ENCODE measurements around the gene FAM219A.

FAM219A gene, protein sequence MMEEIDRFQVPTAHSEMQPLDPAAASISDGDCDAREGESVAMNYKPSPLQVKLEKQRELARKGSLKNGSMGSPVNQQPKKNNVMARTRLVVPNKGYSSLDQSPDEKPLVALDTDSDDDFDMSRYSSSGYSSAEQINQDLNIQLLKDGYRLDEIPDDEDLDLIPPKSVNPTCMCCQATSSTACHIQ

DNA sequence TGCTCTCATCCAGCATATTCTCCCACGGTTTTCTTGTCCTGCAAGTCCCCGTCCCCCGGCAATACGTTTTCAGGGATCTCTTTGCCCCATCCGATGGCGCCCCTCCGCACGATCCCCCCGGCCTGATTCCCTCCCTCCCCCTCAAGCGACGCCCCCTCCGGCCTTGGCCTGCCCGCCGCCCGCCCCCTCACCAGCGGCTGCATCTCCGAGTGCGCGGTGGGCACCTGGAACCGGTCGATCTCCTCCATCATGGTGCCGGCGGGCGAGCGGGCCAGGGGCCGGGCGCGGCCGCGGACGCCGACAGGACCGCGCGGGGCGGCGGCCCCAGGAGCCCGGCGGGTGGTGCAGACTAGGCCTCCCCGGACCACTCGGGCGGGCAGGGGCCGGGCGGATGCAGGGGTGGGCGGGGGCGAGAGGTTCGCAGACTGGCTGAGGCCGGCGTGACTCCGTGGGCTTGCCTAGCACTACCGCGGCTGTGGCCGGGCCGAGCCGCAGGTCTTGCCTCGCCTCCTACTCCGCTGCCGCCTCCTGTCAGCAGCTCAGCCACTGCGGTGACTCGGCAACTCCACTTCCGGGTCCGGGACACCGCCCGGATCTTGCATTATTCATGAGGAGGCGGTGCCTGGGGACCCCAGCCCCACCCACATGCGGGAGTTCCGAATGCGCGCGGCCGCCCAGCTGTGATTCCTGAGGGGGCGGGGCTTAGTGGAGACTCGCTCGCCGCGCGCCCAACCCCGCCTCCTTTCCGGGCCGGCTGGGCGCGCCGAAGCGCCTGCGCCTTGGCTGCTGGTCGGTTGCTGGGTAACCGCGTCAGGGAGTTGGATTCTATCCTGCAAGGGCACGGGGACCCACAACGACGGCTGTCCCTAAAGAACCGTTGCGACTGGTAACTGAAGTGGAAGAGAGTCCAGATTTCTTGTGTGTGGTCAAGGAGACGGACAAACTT is at the start of gene FAM219A, which contains the start of gene DNAI1:
Gene FAM219A, minus strand, starts transcription at position 558 of the 946 bp plus-strand sequence. Its CDS starts 307 bp downstream, at position 251.
Gene DNAI1, plus strand, starts transcription at position 793 of the 946 bp plus-strand sequence. CDS start 201 bp downstream, outside the sequence.
- peak; percentile 98 for DNase-seq

DNA sequence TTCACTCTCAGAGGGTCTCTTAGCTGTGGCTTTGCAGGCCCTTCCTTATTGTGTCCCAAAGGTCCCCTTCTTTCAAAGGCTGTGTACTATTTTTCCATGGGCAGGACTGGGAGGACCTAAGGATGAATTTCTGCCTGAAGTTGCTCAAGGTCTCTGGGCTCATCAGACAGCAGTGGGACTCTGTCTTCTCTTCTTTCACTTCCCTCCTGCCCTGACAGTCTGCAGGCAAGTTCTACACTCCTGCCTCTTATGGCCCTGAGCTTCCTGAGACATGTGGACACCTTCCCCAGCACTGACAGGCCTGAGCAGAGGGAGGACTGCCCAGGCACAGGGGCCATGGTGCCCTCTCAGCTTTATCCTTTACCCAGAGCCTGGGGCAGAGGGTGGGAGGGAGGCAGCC is 49.6 kb upstream of the FAM219A start:
- DNase-seq = no peak

DNA sequence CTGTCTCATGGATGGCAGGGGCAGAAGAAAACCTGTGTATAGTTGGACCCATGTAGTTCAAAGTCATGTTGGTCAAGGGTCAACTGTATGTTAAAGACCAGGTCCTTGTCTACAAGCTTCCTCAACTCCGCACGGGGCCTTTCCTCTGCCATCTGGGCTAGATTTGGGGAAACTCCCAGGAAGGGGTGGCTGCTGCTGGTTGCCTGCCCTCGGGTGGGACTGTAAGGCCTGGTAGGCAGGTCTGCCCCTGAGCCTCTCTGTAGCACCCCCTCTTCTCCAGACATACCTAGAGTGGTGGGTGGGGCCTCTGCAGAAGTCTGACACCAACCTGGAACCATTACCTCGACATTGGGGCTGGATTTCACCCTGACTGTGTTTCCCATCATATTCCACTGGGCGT is 49.2 kb upstream of the FAM219A start:
- no peak for DNase-seq

DNA sequence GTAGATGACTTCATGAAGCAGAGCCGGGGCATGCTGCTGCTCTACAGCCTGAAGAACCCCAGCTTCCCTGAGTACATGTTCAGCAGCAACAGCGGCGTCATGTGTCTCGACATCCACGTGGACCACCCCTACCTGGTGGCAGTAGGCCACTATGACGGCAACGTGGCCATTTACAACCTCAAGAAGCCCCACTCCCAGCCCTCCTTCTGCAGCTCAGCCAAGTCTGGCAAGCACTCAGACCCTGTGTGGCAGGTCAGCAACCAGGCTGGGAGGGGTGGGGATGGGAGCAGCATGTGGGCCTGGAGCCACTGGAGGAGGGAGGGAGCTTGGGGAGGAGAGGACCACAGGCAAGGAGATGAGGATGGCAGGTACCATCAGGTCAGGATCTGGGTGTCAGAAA is 48.3 kb upstream of the FAM219A start:
- no peak for DNase-seq

DNA sequence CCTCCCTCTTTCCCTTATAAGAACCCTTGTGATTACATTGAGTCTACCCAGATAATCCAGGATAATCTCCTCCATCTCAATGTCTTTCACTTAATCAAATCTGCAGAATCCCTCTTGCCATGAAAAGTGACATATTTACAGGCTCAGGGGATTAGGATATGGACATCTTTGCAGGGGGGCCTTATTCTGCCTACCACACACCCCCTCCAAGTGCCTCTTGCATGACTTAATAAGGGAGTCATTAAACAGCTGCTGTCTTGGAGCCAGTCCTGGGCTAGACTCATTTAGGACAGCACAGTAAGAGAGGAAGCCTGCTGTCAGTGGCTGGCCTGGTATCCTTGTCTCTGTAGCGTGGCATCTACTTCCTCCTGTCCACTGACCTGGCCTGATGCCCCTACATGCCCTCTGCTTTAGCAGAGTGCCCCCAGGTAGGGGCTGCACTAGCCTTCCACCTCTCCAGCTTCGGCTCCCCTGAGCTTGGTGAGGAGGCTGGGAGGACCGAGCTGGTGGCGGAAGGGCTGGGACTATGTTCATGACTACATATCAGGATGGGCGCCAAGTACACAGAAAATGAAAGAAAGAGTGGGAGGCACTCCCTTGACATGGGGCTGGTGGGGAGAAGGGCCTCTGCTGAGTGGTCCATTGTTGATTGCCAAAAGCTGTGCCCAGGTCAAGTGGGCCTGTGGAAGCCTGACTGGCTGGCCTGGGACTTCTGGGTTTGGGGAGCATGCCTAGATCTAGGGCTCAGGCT is 47.2 kb upstream of the FAM219A start:
- no peak for DNase-seq

DNA sequence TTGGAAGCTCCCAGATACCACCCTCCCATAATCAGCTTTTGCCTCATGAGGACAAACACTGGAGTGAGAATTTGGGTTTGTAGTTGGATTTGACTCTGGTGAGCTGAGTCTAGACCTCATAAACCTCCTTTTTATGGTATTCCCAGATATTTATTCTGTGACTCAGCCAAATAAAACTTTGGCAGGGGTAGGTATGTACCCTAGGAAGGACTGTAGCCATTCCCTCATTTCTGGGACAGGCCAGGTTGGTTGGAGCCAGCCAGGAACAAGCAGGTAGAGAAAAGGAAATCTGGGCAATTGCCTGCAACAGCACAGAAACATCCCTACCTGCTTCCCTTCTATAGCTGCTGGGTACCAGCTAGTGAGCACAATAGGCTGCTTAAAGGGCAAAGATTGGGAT is 45.0 kb upstream of the FAM219A start:
- DNase-seq = no peak

DNA sequence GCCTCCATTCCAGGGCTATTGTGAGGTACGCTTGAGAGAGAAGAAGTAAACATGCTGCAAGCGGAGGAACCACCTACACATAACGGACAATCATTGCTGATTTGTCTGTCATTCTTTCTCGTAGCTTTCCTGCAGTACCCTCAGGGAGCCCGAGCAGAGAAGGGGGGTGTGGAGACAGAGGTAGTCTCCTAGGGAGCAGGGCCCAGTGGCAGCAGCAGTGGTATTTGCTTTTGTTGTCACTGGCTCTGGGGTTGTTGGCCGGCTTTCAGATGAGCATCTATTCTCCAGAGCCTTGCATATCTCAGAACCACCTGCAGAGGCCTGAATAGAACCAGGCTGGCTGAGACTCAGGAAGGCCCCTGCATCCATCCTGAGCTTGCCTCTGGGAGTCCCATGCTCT is 44.5 kb upstream of the FAM219A start:
- no peak for DNase-seq

DNA sequence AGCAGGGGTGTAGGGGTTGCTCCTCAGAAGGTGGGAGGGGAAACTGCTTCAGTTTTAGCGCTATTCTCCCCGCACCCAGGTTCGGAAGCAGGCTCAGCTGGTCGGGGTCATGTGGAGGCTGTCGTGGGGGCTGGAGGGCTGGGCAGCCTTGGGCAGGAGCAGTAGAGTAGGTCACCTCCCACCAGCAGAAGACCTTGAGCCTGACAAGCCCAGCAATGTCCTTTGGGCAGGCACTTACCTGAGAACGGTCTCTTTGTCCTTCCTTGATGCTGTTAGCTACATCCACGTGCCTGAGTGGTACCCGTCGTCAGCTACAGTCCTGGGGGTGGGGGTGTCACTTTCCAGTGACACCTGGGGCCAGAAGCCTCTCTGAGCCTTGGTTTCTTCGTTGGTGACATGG is 44.1 kb upstream of the FAM219A start:
- DNase-seq = no peak

DNA sequence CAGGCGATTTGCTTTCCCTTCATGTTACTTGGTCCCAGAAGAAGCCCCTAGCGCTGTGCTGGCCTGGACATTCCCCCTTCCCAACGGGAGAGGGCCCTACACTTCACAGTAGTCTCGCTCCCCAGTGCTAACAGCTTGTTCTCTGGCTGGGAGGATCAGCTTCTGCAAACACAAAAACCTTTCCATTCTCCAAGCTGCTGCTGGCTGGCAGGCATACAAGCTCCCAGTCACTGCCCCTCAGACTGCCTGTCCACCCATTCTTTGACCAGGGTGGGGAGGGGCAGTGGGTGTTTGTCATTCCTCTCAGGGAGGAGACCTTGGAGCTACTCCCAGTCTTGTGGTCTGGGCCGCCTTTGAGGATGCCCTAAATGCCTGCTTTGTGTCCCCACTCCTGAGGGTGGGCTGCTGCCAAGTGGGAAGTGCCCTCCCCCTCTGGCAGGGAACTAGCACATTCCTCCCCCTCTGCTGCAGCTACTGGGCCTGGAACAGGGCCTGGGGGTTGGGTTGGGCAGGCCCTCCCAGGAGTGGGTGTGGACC is 43.6 kb upstream of the FAM219A start:
- DNase-seq = peak; percentile 77

DNA sequence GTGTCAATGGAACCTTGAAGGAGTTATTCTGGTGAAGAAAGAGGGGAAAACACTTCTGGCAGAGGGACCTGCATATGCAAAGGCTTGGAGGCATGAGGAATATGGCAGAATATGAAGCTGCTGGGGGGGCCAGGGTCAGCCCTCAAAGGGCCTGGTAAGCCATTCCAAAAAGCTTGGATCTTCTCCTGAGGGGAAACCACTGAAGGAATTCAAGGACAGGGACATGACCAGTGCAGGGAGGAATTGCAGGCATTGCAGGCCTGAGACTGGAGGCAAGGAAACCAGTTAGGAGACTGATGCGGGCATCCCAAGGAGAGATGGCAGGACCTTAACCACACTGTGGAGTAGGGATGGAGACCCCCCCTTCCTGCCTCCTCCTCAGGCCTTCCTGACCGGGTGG is 43.0 kb upstream of the FAM219A start:
- DNase-seq = no peak

DNA sequence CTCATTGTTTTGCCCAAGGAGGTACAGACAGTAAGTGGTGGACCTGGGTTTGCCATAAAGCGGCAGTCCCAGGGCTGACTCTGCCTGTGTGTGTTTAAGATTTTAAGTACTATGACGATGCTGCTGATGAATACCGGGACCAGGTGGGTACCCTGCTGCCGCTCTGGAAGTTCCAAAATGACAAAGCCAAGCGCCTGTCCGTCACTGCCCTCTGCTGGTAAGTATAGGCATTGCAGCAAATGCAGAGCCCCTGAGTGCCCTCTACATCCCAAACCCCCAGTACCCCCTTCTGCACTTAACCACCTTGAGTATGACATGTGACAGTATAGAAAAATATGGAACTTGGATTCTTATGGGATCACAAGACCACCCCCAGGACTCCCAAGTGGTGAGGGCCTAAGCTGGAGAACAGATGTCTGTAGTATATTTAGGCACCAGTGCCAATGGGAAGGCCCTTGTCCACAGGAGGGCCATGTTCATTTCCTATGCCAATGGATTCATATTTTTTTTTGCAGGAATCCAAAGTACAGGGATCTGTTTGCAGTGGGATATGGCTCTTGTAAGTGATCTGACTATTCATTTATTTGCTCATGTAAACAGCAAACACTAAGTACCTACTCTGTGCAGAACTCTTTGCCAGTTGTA is 42.4 kb upstream of the FAM219A start:
- DNase-seq = peak; percentile 38

DNA sequence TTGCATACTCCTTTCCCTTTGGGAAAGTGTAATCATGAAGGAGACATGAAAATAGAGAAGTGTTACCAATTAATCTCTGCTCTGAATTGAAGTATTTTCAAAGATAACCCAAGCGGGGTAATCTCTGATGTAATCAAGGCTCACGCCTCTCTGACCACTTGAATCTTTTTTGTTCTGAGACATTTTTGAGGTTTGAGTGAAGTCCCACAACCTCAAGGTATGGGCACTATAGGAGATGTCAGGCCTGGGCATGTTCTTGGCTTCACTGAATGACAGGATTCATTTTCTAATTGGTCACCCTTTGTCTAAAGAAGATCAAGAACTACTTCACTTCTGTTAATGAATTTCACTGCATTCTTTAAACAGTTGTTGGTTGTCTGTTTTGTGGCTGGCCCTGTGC is 40.7 kb upstream of the FAM219A start:
- no peak for DNase-seq

DNA sequence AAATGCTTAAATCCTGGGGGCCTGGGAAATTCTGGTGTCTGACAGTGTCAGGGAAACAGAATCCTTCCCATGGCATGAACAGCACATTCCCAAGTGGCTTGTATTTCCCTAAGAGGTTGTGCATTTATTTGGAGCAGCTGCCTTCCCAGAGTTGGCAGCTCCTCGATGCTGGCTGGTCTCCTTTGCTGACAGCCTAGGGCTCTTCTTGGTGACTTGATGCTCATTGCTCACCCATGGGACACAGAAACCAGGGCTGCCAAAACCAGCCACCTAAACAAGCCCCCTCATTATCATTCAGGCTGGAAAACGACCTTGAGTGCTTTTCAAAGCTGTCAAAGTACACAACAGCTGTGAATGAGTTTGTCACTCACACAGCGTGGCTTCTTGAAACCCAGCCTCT is 40.2 kb upstream of the FAM219A start:
- DNase-seq = no peak

DNA sequence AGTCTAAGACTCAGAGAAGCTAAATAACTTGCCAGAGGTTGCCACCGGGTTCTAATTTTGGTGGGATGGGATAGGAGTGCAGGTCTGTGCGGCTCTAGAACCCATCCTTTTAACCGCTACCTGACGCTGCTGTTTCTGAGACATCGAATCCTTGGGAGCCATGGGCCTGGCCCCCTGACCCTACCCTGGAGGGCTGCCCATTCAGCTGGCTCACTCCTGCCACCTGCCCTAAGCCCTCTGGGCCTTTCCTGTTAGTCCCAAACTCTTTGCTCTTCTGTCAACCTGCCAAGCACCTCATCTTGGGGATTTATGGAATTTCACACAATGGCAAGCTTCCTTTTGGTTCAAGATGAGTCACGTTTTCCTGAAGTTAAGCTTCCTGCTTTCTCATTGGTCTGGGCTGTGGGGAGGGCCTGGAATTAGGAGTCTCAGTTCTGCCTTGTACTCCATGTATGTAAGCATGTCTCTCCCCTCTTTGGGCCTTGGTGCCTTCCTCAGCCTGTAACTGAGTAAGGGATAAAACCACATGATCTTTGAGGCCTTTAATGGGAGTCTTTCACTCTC is 37.9 kb upstream of the FAM219A start:
- DNase-seq = peak; percentile 52

DNA sequence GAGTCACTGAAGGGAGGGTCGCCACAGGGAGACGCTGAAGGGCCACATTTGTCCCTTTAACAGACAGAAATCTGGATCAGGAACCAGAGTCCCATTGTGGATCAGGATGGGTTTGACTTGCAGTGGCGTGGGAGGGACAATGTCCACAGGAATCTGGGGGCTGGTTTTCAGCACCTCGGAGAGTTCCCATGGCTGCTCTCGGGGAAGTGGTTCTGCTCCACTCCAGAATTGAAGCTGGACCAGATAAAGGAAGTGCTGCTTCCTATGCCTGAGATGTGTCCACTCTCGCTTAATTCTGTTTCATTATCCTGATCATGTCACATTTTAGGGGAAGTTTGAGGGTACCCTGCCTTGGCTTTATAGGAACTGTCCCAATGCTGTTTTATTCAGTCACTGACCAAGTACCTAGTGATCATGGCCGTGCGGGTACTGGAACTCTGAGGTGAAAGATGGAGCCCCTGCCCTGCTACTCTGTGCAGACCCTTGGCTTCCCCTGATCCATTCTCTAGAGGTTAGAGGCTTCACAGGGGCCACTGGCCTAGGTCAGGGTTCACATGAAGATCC is 35.7 kb upstream of the FAM219A start:
- DNase-seq = peak; percentile 49

DNA sequence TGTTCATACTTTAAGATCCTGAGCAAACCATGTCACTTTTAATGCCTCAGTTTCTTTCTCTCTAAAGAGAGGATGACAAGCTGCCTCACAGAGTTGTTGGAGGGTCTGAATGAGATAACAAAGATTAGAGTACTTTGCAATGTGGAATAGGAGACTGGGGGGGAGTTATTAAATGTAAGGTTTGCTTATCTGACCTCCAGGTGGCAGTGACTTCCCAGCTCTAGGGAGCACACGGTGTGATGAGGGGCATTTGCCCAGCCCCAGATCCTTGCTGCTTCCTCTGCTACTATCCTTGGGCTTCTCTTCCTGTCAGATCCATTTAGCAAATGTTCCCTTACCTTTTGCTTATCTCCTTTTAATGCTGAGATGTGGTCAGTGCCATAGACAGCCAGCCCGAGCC is 33.7 kb upstream of the FAM219A start:
- DNase-seq = no peak

DNA sequence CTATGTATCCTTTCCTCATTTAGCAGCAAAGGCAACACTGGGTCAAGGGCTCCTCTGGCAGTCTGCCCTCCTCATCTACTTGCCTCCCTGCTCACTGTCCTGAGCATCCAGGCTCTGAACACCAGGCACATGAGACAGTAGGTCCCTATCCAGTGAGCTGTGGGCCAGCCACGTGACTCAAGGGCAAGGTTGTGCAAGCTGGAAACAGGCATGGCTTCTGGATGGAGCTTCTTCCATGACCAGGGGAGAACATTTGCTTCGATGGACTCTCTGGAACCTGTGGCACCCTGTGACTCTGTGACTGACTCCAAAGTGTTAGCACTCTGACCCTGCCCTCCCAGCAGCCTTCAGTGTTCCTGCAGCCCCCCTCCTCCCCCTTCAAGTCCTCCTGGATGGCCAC is 33.2 kb upstream of the FAM219A start:
- DNase-seq = no peak

DNA sequence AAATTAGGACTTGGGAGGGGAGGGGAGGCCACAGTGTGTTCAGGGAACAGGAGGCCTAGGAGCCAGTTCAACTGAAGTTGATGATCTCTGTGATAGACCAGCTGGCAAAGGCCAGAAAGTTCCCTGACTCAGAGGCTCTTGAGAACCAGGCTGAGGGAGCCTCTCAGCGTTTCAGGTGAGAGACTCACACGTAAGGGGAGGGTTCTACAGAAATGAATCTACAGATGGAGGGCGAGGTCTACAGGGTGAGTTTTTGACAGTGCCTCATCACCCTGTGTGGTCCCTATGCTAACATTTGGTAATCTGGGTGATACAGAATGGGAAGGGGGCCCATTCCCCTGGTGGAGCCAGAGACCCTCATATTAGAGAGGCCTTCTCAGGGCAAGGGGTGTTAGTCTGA is 32.4 kb upstream of the FAM219A start:
- DNase-seq = no peak

DNA sequence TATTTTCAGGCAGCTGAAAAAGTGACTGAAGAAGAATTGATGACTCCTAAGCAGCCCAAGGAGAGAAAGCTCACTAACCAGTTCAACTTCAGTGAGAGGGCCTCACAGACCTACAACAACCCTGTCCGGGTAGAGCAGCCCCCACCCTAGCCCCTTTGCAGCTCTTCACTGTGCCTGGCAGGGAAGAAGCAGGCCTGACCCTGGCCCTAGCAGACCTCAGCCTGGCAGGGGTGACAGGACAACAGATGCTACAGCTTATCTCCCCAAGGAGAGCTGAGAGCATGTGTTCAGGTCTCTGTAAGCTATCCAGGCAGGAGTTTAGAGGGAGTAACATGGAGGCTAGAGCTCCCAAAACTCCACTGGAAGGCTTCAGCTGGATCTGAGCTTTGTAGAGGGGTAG is 32.0 kb upstream of the FAM219A start:
- no peak for DNase-seq

DNA sequence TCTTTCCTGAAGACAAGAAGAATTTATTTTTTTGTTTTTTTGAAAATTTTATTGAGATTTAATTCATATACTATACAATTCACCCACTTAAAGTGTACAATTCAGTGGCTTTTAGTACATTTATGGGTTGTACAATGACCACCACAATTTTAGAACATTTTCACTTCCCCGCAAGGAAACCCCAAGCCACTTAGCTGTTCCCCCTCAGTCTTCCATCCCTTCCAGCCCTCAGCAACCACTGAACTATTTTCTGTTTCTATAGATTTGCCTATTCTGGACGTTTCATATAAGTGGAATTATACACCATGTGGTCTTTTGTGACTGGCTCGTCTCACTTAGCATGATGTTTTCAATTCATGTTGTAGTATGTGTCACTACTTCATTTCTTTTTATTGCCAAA is 28.2 kb upstream of the FAM219A start:
- no peak for DNase-seq

DNA sequence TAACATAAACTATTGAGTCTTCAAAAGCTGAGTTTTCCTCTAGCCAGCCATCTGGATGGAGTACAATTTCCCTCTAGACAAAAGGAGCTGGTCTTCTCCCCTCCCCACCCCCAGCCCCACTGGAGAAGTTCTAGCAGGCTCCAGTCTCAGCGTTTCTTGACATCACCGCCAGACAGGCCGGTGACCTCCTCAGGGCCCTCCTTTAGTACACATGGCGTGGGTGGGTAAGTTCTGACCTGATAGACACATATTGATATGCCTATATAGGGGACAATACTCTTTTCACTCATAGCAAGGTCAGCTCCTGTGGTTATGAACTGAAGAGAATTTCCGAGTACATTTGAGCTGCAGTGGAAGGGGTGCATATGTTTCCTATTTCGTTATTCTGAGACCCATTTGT is 27.5 kb upstream of the FAM219A start:
- DNase-seq = no peak

DNA sequence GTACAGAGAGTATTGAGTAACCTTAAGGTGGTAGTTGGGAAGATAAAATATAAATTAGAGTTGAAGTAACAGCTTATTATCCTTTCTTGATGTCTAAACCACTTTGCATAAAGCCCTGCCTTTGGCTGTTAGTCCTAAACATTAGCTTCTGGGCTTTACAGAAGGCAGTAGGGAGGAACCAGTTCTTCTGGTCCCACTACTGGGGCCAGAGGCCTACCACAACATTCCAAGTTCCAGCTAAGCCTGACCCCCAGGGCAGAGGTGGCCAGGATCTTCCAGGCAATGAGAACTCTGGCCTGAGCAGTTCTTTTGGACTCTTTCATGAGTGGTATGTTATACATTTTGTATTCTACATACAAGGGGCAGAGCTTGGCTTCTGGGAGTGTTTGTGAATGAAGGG is 26.3 kb upstream of the FAM219A start:
- DNase-seq = no peak
